Fibroblast of pulmonary artery (primary cell): ENCODE data around the gene GPC1.

Experiments
- DNase-seq: peaks from one replicate; pipeline ENCODE4 v3.0.0-alpha.2; 2010; ENCODE audit warnings: low read depth
- H3K4me3 ChIP-seq: replicated peaks from 2 replicates; pipeline ENCODE4 v1.5.1; 2011; ENCODE audit warnings: low read depth, mild to moderate bottlenecking, control low read depth, low read length, moderate library complexity
- CTCF ChIP-seq: IDR thresholded peaks from 2 replicates; pipeline ENCODE4 v1.5.1; 2011; ENCODE audit warnings: mild to moderate bottlenecking, control low read depth, low read length, inconsistent platforms; ENCODE audit errors: missing control alignments

Gene GPC1

GRCh38 chr2:240455272-240455646, 19.8 kb downstream of the GPC1 start:
- H3K4me3 ChIP-seq, result no peak overlapping the region
- TF ChIP-seq CTCF, result no peak
- DNase-seq, result no peak

GRCh38 chr2:240455647-240456446, 20.4 kb downstream of the GPC1 start:
- no peak for TF ChIP-seq CTCF
- no peak for DNase-seq
- H3K4me3 ChIP-seq, result no peak overlapping the region

- TF ChIP-seq CTCF, result no peak
- no peak for DNase-seq
- H3K4me3 ChIP-seq, result no peak overlapping the region
These were observed 21.2 kb downstream of the GPC1 start for GRCh38 chr2:240456447-240457222.

GRCh38 chr2:240457223-240458043, 22.0 kb downstream of the GPC1 start:
- TF ChIP-seq CTCF, result no peak
- no peak for DNase-seq
- no peak overlapping the region for H3K4me3 ChIP-seq

GRCh38 chr2:240458044-240458899, 22.8 kb downstream of the GPC1 start:
- no peak overlapping the region for H3K4me3 ChIP-seq
- DNase-seq, result no peak
- no peak for TF ChIP-seq CTCF

GRCh38 chr2:240458900-240459391, 23.5 kb downstream of the GPC1 start:
- H3K4me3 ChIP-seq, result no peak overlapping the region
- TF ChIP-seq CTCF, result no peak
- DNase-seq, result no peak
